Measurements from ENCODE around the gene WFDC13.

Gene WFDC13

DNA sequence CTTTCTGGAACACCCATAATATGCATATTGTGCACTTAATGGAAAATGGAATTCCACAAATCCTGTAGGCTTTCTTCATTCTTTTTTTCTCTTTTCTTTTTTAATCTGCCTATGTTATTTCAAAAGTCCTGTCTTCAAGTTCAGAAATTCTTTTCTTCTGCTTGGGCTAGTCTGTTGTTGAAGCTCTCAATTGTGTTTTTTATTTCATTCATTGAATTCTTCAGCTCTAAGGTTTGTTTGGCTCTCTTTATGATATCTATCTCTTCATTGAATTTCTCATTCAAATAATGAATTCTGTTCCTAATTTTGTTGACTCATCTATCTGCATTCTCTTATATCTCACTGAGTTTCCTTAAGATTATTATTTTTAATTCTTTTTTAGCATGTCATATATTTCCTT lies 30.4 kb downstream of the WFDC13 start:
- DNase-seq (ENCODE audit: low read depth) = no peak
- TF ChIP-seq, protein P1, sequence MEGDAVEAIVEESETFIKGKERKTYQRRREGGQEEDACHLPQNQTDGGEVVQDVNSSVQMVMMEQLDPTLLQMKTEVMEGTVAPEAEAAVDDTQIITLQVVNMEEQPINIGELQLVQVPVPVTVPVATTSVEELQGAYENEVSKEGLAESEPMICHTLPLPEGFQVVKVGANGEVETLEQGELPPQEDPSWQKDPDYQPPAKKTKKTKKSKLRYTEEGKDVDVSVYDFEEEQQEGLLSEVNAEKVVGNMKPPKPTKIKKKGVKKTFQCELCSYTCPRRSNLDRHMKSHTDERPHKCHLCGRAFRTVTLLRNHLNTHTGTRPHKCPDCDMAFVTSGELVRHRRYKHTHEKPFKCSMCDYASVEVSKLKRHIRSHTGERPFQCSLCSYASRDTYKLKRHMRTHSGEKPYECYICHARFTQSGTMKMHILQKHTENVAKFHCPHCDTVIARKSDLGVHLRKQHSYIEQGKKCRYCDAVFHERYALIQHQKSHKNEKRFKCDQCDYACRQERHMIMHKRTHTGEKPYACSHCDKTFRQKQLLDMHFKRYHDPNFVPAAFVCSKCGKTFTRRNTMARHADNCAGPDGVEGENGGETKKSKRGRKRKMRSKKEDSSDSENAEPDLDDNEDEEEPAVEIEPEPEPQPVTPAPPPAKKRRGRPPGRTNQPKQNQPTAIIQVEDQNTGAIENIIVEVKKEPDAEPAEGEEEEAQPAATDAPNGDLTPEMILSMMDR (conservative IDR thresholded peaks at IDR 0.05; ENCODE audit: control insufficient read depth, insufficient read depth, low read depth, low read length) = no peak
- no peak overlapping the region for H3K4me3 ChIP-seq (ENCODE audit: control insufficient read depth, low read depth, low read length)

DNA sequence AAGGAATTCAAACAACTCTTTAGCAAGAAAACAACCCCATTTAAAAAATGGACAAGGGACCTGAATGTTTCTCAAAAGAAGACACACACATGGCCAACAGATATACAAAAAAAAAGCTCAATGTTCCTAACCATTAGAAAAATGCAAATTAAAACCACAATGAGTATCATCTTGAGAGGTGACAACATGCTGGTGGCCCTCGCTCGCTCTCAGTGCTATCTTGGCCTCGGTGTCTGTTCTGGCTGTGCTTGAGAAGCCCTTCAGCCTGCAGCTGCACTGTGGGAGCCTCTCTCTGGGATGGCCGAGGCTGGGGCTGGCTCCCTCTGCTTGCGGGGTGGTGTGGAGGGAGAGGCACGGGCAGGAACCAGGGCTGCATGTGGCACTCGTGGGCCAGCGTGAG lies 33.7 kb downstream of the WFDC13 start:
- no peak overlapping the region for H3K4me3 ChIP-seq (ENCODE audit: control insufficient read depth, low read depth, low read length)
- TF ChIP-seq, protein P1 (conservative IDR thresholded peaks at IDR 0.05; ENCODE audit: control insufficient read depth, insufficient read depth, low read depth, low read length) = no peak
- no peak for DNase-seq (ENCODE audit: low read depth)

DNA sequence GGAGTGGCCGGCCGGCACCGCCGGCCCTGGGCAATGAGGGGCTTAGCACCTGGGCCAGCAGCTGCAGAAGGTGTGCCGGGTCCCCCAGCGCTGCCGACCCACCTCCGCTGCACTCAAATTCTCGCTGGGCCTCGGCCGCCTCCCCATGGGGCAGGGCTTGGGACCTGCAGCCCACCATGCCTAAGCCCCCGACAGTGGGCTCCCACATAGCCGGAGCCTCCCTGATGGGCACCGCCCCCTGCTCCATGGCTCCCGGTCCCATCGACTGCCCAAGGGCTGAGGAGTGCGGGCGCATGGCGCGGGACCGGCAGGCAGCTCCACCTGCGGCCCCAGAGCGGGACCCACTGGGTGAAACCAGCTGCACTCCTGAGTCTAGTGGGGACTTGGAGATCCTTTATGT lies 34.1 kb downstream of the WFDC13 start:
- TF ChIP-seq, protein P1 (conservative IDR thresholded peaks at IDR 0.05; ENCODE audit: control insufficient read depth, insufficient read depth, low read depth, low read length) = no peak
- H3K4me3 ChIP-seq (ENCODE audit: control insufficient read depth, low read depth, low read length) = no peak overlapping the region
- no peak for DNase-seq (ENCODE audit: low read depth)

DNA sequence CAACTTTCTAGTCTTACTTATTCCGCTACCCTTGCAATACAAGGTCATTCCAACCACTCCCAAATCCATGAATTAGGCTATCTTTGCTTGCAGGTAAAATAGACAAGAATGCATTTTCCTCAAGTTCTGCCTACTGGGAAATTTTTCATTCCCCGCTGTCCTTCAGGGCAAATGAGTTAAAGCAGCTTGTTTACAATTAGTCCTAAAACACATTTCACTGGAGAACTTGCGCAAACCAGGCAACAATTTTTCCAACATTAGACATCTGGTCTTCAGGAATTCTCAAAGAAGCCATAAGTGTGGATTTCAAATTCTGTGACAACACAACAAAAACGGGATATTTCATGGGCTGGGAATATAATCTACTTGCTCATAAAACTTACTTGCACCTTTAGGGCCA lies 40.8 kb downstream of the WFDC13 start:
- TF ChIP-seq, protein P1 (conservative IDR thresholded peaks at IDR 0.05; ENCODE audit: control insufficient read depth, insufficient read depth, low read depth, low read length) = no peak

DNA sequence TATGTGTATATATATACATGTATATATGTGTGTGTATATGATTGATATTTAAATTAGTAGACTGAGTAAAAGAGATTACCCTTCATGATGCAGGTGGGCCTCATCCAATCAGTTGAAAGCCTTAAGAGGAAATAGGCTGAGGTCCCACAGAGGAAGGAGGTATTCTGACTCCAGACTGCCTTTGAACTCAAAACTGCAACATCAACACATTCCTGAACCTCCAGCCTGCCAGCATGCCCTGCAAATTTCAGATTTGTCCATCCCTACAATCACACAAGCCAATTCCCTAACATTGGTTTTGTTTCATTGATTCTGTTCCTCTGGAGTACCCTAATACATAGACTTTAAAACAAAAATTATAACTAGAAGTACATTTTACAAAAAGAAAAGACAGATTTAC lies 43.2 kb downstream of the WFDC13 start:
- no peak for DNase-seq (ENCODE audit: low read depth)
- TF ChIP-seq, protein P1 (conservative IDR thresholded peaks at IDR 0.05; ENCODE audit: control insufficient read depth, insufficient read depth, low read depth, low read length) = no peak
- H3K4me3 ChIP-seq (ENCODE audit: control insufficient read depth, low read depth, low read length) = no peak overlapping the region

More for the DNA sequence above, 40.8 kb downstream of the WFDC13 start:
- H3K4me3 ChIP-seq (ENCODE audit: control insufficient read depth, low read depth, low read length) = no peak overlapping the region
- DNase-seq (ENCODE audit: low read depth) = no peak

DNA sequence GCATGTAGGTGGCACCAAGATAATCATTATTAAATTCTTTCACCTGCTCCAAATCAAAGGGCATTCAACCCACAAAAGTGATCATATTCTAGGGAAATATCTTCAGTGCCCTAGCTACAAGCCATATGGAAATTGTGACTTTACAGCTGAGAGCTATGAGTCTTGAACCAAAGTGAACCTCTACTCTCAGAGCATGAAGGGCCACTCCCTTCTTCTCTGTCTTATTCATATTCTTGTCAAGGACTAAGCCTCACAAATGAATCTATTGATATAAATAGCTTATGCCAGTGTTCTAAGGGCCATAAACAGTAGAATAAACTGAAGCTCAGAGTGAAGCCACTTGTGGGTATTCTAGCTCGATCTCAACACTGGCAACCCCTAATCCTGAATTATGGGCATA lies 49.9 kb downstream of the WFDC13 start:
- H3K4me3 ChIP-seq (ENCODE audit: control insufficient read depth, low read depth, low read length) = no peak overlapping the region
- TF ChIP-seq, protein P1 (conservative IDR thresholded peaks at IDR 0.05; ENCODE audit: control insufficient read depth, insufficient read depth, low read depth, low read length) = no peak
- DNase-seq (ENCODE audit: low read depth) = no peak

DNA sequence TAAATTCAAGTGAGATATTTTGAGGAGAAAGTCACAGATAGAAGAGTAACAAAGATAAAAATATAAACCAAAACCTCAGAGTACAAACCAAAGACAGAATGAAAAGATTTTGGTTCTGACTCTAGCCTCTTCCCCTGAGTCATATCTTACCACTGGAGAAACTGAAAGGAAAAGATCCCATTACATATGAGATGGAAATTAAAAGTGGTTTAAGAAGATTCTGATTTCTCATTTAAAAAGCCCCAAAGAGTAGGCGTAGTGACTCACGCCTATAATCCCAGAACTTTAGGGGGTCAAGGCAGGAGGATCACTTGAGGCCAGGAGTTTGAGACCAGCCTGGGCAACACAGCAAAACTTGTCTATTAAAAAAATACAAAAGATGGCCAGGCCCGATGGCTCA lies 50.9 kb downstream of the WFDC13 start:
- DNase-seq (ENCODE audit: low read depth) = peak; percentile 64
- no peak overlapping the region for H3K4me3 ChIP-seq (ENCODE audit: control insufficient read depth, low read depth, low read length)
- TF ChIP-seq, protein P1 (conservative IDR thresholded peaks at IDR 0.05; ENCODE audit: control insufficient read depth, insufficient read depth, low read depth, low read length) = no peak

All from fibroblast of mammary gland (primary cell).